ENCODE data around the gene MRFAP1L1.

DNA sequence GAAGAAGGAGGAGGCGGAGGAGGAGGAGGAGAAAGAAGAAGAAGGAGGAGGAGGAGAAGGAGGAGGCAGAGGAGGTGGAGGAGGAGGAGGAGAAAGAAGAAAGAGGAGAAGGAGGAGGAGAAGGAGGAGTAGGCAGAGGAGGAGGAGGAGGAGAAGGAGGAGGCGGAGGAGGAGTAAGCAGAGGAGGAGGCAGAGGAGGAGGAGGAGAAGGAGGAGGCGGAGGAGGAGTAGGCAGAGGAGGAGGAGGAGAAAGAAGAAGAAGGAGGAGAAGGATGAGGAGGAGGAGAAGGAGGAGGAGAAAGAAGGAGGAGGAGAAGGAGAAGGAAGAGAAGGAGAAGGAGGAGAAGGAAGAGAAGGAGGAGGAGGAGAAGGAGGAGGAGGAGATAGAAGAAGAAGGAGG lies 49.2 kb downstream of the MRFAP1L1 start:
- no peak for TF ChIP-seq POLR2AphosphoS5 (IDR thresholded peaks at IDR 0.05)
- no peak for TF ChIP-seq POLR2A (IDR thresholded peaks at IDR 0.05)
